IPS DF 4.7 (cell line): ENCODE results near the gene C7orf33.
A peak's percentile ranks its signal among the peaks of the same experiment; 100 is the strongest.
"Not testable (repeated sequence)": the region's sequence is repeated elsewhere in the genome, so short reads cannot be mapped to it uniquely, and the experiment has no call there.

Experiments
- DNase-seq: peaks from one replicate; pipeline ENCODE4 v3.0.0-alpha.2; 2013; ENCODE audit warnings: low spot score; ENCODE audit errors: extremely low read depth

The C7orf33 gene

DNA sequence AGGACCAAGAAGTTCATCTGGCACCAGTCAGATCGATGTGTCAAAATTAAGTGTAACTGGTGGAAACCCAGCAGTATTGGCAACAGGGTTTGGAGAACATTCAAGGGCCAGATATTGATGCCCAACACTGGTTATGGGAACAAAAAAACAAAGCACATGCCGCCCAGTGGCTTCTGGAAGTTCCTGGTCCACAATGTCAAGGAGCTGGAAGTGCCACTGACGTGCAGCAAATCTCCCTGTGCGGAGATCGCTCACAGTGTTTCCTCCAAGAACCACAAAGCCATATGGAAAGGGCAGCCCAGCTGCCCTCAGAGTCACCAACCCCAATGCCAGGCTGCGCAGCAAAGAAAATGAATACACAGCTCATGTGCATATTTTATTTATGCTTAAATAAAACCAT lies 10.1 kb upstream of the C7orf33 start:
- DNase-seq: no peak

DNA sequence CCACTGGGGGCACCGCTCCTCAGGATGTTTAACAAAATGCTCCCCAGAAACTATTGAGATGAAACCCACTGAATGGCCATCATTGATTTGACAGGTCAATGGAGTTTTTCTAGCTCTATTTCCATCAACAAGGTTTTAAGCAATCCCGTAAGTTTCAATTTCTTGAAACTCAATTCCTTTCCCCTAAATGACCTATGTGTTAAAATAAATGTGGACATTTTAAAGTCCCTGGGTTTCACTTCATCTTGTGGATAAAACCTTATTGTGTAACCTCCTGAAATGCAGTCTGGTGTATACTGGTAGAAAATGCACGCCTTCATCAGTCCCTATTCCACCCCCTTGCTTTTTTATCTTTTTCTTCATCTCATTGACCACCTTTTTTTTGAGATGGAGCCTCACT lies 8.9 kb upstream of the C7orf33 start:
- DNase-seq: no peak

DNA sequence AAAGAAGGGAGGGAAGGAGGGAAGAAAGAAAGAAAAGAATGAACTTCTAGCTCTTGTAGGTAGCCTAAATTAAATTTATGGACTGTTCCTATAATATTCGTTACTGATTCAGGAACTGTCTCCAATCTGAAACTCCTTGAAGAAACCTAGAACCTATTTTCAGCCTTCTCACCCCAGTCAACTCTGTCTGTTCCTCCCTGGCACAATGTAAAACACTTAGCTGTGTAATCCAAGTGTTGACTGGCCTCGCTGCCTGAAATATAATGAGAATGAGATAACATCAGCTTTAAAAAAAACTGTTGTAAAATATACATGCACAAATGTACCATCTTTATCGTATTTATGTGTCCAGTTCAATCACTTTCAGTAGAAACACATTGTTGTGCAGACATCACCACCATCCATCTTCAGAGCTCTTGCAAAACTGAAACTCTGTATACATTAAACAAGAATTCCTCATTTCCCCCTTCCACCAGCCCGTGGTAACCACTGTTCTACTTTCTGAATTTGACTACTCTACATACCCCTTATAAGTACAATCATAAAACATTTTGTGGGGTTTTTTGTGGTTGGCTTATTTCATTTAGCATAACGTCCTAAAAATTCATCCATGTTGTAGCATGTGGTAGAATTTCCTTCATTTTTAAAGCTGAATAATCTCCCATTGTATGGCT lies 6.3 kb upstream of the C7orf33 start:
- DNase-seq: no peak

DNA sequence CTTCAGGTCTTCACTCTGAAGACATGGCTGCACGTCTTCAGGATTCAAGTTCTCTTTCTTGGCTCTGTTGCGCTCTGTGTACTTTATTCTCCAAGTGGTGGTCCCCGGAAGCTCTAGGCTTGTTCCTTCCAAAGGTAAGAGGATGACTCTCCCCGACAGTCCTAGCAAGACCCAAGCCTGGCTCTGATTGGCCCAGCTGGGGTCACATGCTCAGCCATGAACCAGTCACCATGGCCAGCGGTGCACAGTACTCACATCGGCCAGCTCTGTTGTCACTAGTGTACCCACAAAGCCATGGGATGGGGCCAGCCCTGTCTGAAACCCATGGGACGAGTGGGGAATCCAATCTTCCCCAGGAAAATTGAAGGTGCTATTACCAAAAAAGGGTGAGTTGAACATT lies 5.2 kb upstream of the C7orf33 start:
- no peak for DNase-seq

DNA sequence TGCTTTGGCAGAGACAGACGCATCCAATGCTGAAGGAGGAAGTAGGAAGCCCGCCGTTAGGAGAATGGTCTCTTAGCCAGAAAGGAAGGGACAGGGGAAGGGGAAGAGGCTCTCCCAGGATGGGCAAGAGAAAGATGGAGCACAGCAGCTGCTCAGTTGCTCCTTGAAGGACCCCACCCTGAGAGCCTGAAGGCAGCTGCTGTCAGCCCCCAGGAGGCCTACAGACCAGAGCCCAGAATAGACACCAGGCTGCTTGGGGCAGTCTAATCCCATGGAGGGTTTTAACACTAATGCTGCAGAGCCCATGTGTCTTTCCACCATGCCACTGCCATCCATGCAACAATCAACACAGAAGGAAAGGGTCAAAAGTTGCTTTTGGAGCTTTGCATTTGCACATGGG lies 3.5 kb upstream of the C7orf33 start:
- DNase-seq: no peak

DNA sequence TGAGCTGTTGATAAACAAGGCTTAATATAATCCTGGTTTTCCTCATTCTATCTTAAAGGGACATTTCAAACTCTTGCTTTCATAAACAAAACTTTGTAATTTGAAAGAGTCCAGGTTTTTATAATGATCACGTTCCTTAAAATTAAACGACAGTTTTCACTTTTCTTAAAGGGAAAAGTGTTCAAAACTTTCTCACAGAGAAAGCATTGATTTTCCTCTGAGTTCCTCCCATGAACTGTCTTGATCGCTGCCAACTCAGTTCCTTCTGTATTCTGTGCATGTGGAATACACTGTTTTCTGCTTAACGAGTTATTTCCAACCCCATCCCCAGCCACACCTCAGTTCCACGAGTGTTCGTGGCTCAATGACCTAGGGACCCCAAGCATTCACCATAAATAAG lies 2.4 kb upstream of the C7orf33 start:
- DNase-seq: no peak

DNA sequence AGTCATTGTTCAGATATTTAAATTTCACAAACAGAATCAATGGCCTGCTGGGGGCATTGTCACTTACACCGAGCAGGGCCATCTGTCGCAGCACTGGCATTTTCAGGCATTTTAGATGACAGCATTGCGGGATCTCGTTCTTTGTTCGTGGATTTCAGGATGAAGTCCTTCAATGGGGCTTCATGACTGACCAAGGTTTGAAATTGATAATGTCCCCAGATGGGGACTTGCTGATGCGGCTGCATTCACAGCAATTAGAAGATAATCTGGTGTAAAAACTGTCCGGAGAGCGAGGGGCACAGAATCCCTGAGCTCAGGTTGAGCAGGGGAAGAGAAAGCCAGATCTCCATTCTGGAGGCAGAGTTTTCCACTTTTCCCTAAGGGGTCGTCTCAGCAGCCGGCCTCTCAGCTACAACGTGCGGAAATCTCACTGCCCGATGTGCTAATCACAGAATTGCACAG lies 1.9 kb upstream of the C7orf33 start:
- no peak for DNase-seq

DNA sequence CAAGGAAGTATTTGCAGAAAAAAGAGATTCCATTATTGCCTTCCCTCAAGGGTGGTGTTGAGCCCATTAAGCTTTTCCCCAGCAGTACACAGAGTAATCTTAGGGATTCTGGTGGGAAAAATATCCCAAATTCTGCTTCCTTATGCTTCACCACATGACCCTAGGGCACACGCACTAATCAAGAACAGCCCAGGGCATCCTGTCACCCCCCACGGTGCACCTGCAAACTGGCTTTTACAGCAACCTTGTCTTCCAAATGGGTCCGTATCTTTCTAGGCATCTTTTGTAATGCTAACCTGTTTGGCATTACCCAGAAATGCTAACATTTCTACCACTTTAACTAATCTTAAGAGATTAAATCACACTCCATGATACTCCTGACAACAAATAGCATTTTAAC lies 926 bp upstream of the C7orf33 start:
- DNase-seq: no peak

DNA sequence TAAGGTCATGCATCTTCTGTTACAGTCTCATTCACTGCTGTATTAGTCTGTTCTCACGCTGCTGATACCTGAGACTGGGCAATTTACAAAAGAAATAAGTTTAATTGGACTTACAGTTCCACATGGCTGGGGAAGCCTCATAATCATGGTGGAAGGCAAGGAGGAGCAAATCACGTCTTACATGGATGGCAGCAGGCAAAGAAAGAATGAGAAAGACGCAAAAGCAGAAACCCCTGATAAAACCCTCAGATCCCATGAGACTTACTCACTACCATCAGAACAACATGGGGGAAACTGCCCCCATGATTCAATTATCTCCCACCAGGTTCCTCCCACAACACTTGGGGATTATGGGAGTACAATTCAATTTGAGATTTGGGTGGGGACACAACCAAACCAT lies 5.8 kb downstream of the C7orf33 start:
- DNase-seq: not testable (repeated sequence)

DNA sequence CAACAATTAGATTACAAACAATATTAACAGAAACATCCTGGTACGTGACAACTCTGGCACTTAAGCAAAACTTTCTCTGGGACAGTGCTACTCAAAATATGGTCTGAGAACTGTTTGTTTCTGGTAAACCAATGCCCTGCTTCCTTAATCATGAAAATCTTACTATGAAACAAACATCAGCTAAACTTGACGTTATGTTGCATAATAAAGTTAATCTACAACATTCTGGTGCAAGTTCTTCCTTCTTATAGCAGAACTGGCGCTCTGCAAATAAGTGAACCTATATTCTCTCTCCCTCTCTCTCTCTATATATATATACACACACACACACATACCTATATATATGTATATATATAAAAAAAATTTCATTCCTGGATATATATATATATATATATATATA lies 7.8 kb downstream of the C7orf33 start:
- no peak for DNase-seq

DNA sequence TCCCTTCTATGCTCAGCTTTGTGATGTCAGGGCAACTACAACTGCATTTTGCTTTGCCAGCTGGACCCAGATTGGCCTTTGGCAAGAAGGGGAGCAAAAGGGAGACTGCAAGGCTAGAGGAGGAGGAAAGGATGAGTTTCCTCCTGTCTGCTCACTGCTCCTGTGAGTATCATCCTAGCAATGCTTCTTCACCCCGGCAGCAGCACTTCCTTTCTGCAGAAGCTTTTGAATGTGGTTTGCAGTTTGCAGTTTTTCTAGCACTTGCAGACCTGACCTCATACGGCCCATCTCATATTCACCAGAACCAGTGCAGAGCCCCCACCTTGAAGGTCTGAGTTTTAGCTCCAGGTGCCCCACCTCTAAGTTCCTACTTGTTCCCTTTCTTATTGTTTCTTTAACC lies 14.8 kb downstream of the C7orf33 start:
- DNase-seq: no peak

DNA sequence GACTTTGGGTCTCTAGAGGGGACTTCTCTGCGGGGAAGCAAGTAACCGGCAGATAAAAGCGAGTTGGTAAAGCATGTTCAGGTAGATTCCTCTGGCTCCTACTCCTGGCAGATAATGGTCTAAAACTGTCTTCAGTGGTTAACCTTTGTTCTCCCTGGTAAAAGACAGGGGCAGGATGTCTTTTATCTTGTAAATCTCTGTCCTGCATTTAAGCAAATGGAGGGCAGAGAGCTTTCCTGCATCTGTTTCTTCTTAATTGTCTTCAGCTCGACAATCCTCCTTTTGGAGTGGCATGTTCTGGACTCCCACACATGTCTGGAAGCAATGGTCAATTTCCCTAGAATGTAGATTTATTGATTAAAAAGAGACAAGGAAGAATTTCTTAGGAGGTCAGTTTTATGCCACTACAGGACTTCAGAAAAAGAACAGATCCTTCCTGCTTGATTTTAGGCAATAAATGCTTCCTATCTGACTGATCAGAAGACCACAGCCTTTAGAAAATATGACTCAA lies 16.6 kb downstream of the C7orf33 start:
- DNase-seq: peak; percentile 81

DNA sequence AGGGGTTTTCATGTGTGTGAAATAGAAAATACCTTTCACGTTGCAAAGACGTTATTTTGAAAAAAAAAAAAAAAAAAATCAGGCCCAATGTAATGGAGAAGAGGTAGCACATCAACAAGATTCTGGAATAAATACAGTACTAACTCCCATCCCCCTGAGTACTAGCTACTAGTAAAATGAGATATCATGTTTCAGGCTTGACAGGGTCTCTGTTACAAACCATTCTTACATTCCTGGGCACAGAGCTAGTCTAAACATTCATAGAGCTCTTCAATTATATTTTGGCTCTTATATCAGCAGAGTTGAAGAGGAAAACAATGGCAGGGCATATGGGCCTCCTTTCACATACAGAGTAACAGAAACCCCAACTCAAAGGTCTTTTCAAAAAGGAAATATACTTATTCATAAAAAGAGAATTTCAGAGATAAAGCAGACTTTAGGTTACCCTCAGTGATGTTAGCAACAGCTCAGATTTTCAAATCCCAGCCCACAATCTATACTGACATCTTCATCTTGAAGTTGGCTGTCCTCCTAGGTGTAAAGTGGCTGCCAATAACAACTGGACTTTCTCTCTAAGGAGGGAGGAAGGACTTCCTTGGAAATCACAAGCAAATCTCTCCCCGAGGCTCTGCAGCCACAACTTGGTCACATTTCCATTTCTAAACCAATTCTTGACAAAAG lies 18.6 kb downstream of the C7orf33 start:
- DNase-seq: no peak

DNA sequence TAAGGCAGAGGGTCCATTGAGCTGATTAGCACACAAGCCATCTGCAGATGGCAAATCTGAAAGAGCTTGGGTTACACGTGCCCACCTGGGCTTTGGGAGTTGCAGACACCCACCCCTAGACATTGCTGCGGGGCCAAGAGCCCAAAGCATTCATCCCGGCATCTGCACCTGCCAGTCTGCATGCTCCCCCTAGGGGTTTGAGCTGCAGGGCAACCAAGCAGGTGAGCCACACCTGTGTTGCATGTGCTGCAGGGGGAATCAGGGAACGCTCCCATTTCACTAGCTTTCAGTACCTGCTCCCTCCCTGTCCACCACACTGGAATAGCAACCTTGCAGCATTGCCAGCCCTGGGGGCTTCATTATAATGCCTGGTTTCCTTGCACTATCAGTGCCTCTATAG lies 21.1 kb downstream of the C7orf33 start:
- DNase-seq: peak; percentile 44

DNA sequence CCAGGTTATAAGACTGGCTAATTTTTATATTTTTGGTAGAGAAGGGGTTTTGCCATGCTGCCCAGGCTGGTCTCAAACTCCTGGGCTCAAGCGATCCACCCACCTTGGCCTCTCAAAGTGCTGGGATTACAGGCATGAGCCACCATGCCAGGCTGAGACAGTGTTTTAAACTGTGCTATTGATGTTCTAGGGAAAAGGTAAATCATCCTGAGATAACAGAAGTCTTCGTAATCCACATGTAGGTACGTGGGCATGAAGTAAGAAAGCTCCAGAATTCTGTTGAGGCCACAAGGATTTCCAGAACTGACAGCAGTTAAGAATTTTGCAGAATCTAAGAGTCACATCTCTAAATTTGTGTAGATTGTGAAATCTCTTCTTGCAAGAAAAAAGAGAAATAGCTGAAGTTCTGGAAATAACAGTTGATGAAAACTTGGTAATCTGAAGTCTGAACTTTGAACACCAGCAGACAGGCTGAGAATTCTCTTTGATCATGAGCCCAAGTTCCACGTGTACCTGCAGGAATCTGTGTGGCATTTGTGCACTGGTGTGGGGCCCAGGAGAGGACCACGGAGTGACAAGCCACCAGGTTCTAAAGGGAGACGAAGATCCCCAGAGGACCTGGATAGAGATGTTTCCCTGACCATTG lies 24.6 kb downstream of the C7orf33 start:
- no peak for DNase-seq

DNA sequence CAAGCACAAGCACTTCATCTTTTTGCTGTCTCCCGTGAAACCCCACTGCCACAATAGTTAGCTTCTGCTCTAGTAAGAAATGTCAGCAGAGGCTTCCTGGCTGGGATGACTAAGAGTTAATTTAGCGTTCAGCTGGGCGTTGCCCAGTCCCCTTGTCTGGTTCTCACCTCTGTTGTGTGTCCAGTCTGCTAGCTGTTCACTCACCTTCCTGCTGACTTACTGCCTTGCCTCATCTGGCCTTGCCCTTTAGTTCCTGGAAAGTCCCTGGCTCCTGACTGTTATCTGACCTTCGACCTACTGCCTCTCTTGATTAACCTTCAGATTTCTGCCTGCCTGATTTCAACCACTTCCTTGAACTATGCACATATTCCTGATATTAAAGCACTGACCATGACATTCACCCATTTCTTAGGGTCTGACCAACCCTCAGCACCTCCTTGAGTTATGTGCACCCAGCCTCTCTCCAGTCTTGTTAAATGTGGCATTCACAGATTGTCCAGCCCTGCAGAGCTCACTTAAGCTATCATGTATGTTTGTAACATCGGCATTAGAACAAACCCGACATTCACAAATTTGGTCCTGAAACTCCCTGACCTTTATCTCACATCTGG lies 30.3 kb downstream of the C7orf33 start:
- DNase-seq: no peak

DNA sequence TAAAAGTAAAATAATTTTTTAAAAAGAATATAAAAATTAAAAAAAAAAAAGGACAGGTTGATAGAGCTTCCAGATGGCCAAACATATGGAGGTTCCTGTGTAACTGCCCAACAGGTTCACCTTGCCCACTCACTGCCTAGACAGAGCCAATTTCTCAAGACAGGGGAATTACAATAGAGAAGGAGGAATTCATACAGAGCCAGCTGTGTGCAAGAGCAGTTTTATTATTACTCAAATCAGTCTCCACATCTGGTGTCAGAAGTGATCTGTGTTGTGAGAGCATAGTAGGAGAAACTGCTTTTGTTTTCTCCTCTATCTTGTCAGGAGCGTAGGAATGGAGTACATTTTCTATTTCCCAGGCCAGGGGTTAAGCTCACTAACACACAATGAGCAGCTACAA lies 31.0 kb downstream of the C7orf33 start:
- no peak for DNase-seq

DNA sequence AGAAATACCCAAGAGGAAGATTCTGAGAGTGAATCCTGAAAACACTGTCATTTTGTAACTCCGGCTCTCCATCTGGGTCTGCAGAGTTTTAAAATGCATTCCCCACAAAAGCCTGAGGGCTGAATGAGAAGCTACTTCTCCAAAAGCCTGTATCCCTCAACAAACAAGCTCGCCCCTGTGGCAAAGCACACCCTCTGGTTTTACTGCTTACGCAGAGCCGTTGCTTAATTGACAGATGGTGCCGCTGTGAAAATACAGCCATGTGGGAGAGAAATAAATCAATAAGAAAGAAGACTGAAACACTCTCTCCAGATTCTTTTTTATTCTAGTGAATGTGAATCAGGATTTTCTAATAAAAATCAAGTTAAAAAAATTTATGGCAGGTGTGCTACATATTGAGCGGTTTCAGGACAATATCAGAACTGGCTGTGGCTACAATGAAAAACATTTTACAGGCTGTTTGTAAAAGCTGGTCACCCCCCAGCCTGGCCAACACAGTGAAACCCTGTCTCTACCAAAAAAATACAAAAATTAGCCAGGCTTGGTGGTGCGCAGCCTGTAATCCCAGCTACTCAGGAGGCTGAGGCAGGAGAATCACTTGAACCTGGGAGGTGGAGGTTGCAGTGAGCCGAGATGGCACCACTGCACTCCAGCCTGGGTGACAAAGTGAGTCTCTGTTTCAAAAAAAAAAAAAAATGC lies 32.5 kb downstream of the C7orf33 start:
- no peak for DNase-seq

DNA sequence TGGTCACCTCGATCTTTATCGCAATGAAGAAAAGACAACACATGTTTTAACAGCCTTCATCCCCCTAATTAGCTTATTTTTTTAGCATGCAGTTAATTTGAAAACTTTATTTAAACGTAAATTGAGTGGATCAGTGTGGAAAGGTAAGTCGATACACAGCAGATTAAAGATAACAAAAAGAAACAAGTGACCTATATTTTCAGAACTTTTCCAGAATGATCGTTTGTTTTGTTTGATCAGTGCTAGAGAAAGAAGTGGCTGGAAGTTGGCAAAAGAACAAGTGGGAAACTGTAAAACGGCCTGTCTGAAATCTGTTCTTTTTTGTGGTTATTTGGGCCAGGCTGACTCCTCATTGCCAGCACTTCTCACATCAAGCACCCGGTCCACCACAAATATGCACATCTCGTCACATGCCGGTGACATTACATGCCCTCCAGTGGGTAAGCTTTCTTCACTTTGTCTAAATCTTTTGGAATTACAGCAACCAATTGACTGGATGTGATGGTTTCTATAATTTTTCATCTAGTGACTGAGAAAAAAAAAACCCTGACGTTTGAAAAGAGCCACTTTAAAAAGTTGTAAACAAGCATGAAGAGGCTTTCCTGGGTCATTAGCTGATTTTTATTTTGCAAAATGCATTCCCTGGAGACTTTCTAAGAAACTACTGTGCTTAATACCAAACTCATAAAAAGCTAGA lies 33.2 kb downstream of the C7orf33 start:
- DNase-seq: no peak

DNA sequence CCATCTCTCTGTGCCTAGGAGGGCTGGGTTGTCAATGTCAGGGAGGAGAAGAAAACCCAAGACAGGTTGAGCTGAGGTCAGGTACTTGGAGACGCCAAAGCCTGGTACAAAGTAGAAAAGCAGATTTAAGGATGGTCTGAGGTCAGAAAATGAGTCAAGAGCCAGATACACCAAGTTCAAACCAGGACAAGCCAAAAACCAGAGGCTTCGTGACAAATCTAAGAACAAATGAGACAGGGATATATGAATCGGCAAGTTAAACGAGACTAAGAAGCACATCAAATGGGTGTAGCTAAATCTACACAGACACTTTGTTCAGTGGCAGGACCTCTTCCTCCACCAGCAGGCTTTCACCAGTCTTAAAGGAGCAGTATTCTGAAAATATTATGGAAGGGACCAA lies 34.2 kb downstream of the C7orf33 start:
- DNase-seq: no peak

DNA sequence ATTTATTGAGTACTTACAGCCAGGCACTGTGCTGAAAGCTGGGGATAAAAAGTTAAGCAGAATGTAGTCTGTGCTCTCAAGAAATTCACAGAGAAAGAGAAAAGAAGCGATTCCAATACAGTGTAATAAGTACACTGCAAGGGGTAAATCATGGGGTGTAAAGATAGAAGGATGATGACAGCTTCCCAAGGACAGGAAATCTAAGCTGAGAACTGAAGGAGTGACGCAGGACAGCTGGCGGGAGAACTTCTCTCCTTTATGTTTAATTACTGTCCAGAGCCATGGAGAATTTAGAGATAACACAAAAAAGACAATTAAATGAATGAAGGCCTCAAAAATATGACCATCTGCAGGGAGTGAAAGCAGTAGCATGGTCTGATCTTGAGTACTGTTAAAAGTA lies 34.8 kb downstream of the C7orf33 start:
- DNase-seq: no peak
